ENCODE measurements around the gene RPL3.

The RPL3 gene

DNA sequence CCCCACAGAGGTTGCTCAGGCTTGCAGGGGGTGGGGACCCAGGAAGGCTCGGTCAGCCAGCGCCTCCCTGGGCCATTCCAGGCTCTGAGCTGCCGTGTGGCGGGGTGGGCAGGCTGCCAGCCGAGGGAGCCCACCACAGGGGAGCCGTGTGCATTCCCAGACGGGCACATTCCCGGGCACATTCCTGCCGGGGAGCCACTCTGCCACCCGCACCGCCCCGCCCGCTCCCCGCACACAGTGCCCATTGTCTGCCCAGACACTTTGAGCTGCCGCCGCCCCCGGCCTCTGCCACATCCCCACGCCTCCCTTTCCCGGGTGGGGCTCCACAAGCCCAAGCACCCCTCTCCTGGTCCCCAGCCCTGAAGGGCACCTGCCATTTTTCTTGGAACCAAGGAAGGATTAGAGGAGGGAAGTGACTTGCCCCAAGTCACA, 27.4 kb downstream of the RPL3 start:
- H3K27ac ChIP-seq (ENCODE audit: low read length): no peak overlapping the region
- no peak overlapping the region for H3K9ac ChIP-seq (ENCODE audit: low read length)
- H3K27me3 ChIP-seq (ENCODE audit: control insufficient read depth, insufficient read depth, low read length): no peaks in the 10 kb centered on the region
- no peaks in the 10 kb centered on the region for H3K9me3 ChIP-seq (ENCODE audit: control insufficient read depth, low read depth, low read length)
- H3K4me3 ChIP-seq (ENCODE audit: low read length): no peak overlapping the region
- peaks cover 8% of the 10 kb centered on the region for H3K4me1 ChIP-seq (ENCODE audit: control insufficient read depth, low read depth, low read length)
- no peaks in the 10 kb centered on the region for H3K36me3 ChIP-seq (ENCODE audit: control insufficient read depth, low read depth, low read length)

DNA sequence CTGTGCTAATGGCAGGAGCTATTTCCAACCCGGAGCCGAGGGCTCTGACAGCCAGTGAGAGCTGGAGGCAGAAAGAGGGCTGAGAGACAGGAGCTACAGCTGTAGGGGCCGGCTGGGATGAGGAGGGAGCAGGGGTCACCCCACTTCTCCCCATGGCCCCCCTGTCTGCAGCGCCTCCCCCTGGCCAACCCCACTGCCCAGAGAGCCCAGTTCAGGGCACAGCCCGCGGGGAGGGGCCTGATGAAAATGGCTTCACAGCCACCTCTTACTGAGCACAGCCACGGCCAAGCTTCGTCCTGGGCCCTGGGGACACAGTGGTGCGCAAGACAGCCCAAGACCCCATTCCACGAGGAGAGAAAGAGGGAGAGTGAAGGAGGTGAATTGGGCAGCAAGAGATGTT, 27.9 kb downstream of the RPL3 start:
- Histone ChIP-seq H3K4me3 (ENCODE audit: low read length) (no peak overlapping the region), H3K27ac (ENCODE audit: low read length) (no peak overlapping the region), H3K27me3 (ENCODE audit: control insufficient read depth, insufficient read depth, low read length) (no peaks in the 10 kb centered on the region), H3K36me3 (ENCODE audit: control insufficient read depth, low read depth, low read length) (no peaks in the 10 kb centered on the region), H3K9ac (ENCODE audit: low read length) (no peak overlapping the region), H3K9me3 (ENCODE audit: control insufficient read depth, low read depth, low read length) (no peaks in the 10 kb centered on the region), H3K4me1 (ENCODE audit: control insufficient read depth, low read depth, low read length) (peaks cover 8% of the 10 kb centered on the region)

DNA sequence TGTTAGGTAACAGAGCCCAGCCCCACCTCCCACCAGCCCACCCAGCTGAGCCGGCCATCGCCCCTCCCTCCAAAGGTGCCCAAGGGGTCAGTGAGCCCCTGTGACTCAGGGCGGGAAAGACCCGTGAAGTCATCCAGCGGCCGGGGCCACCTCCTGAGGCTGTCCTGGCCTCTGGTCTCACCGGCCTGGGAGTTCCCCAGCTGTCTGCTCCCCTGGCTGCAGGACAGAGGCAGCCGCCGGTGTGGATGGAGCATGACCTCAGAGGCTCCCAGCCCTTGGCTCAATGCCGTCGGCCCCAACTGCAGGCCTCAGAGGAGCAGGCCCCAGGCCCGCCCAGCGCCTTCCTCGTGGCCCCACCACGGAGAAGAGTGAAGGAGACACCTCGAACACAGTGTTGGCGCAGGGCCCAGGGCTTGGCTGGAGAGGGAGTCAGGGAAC, 28.7 kb downstream of the RPL3 start:
- Histone ChIP-seq H3K27ac (ENCODE audit: low read length) (no peak overlapping the region), H3K4me1 (ENCODE audit: control insufficient read depth, low read depth, low read length) (peaks cover 8% of the 10 kb centered on the region), H3K9me3 (ENCODE audit: control insufficient read depth, low read depth, low read length) (no peaks in the 10 kb centered on the region), H3K4me3 (ENCODE audit: low read length) (no peak overlapping the region), H3K9ac (ENCODE audit: low read length) (no peak overlapping the region), H3K36me3 (ENCODE audit: control insufficient read depth, low read depth, low read length) (no peaks in the 10 kb centered on the region), H3K27me3 (ENCODE audit: control insufficient read depth, insufficient read depth, low read length) (no peaks in the 10 kb centered on the region)

DNA sequence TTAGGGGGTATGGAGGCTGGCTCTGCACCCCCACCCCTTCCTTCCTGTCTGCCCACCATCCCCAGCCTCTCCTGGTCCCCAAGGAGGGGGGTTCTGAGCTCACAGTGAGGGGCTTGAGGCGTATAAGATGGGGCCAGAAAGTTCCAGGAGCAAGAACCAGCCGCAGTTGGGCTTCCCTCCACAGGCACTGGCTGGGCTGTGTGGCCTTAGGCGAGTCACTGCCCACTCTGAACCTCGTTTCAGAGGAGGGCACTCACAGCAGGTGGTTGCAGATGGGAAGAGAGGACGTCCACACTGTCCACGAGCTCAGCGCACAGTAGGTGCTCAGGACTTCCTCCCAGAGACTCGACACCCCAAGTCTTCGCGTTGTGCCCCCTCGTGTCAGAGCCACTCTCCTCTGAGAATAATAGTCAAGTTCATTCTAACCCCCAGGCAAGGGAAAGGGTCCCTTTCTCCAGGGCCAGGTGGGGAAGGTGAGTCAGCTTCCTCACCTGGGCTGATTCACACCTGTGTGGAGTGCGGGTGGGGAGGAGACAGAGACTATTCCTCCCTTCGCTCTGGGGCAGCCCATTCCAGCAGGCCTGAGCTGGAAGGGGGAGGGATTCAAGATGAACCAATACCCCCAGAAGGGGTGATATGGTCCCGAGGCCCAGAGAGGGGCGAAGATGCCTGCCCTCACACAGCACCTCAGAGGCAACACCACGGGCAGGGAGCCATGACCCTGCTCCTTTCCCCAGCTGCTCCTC, 29.3 kb downstream of the RPL3 start:
- H3K27me3 ChIP-seq (ENCODE audit: control insufficient read depth, insufficient read depth, low read length): no peaks in the 10 kb centered on the region
- H3K4me1 ChIP-seq (ENCODE audit: control insufficient read depth, low read depth, low read length): peaks cover 8% of the 10 kb centered on the region
- no peak overlapping the region for H3K4me3 ChIP-seq (ENCODE audit: low read length)
- no peaks in the 10 kb centered on the region for H3K9me3 ChIP-seq (ENCODE audit: control insufficient read depth, low read depth, low read length)
- H3K36me3 ChIP-seq (ENCODE audit: control insufficient read depth, low read depth, low read length): no peaks in the 10 kb centered on the region
- no peak overlapping the region for H3K9ac ChIP-seq (ENCODE audit: low read length)
- no peak overlapping the region for H3K27ac ChIP-seq (ENCODE audit: low read length)

DNA sequence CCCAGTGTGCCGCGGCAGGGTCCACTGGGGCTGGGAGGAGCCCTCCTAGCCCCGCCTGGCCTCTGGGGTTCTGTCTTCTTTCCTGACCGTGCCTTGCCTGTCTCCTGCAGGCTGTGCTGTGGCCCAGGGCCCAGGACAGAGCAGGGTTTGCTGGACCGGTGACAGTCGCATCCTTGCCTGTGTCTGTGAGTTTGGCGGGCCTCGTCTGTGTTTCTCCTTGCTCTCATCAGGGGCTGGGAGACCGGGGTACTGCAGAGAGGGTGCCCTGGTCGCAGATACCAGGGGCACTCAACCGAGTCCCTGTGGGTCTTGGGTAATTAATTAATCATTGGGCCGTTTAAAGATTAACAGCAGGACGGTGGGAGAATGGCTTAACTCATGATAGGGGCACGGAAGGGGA, 29.9 kb downstream of the RPL3 start:
- Histone ChIP-seq H3K9ac (ENCODE audit: low read length) (no peak overlapping the region), H3K4me3 (ENCODE audit: low read length) (no peak overlapping the region), H3K4me1 (ENCODE audit: control insufficient read depth, low read depth, low read length) (peaks cover 8% of the 10 kb centered on the region), H3K9me3 (ENCODE audit: control insufficient read depth, low read depth, low read length) (no peaks in the 10 kb centered on the region), H3K27me3 (ENCODE audit: control insufficient read depth, insufficient read depth, low read length) (no peaks in the 10 kb centered on the region), H3K27ac (ENCODE audit: low read length) (no peak overlapping the region), H3K36me3 (ENCODE audit: control insufficient read depth, low read depth, low read length) (no peaks in the 10 kb centered on the region)

DNA sequence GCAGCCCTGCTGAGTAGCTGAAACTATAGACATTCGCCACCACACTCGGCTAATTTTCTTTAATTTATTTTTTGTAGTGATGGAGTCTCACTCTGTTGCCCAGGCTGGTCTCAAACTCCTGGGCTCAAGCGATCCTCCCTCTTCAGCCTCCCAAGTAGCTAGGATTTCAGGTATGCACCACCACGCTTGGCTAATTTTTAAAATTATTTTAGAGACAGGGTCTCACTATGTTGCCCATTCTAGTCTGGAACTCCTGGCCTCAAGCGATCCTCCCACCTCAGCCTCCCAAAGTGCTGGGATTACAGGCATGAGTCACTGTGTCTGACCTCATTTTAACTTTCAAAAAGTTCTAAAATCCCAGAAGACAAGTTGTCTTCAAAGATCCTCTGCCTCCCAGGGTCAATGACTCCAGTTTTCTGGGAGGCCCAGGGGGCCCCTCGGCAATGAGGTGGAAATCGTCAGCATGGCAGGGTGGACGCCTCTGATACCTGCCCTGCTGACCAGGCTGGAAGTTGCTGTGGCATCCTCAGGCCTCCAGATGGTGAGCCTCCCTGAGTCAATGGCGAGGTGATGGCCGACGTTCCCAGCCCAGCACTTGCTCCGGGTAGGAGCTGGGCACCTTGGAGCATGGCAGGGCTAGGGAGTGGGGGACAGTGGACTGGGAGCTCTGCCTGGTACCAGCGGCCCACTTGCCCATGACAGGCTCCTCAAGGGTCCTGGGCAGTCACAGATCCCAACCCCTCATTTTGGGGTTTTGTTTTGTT, 31.1 kb downstream of the RPL3 start:
- Histone ChIP-seq H3K9me3 (ENCODE audit: control insufficient read depth, low read depth, low read length) (no peaks in the 10 kb centered on the region), H3K27me3 (ENCODE audit: control insufficient read depth, insufficient read depth, low read length) (no peaks in the 10 kb centered on the region), H3K4me1 (ENCODE audit: control insufficient read depth, low read depth, low read length) (peaks cover 8% of the 10 kb centered on the region), H3K9ac (ENCODE audit: low read length) (no peak overlapping the region), H3K36me3 (ENCODE audit: control insufficient read depth, low read depth, low read length) (no peaks in the 10 kb centered on the region), H3K4me3 (ENCODE audit: low read length) (no peak overlapping the region), H3K27ac (ENCODE audit: low read length) (no peak overlapping the region)

DNA sequence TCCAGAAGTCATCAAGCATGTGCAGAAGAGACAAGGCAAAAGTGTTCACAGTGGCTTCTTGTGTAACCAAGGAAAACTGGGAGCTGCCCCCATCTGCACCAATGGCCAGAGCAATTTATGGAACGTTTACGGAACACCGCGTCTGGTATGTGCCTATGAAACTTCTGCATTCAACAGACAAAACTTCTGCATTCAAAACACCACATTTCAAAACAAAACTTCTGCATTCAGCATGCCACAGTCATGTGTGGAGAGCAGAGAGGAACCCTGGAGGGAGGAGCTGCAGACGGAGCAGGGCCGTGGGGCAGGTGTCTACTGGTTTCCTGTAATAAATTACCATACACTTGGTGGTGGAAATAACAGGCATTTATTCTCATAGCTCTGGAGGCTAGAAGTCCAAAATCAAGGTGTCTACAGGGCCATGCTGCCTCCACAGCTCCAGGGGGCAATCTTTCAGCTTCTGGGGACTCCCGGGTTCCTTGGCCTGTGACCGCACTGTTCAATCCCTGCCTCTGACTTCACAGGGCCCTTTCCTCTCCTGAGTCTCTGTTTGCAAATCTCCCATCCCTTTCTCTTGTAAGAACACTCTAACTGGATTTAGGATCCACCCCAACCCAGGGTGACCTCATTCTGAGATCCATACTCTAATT, 32.2 kb downstream of the RPL3 start:
- no peak overlapping the region for H3K9ac ChIP-seq (ENCODE audit: low read length)
- H3K36me3 ChIP-seq (ENCODE audit: control insufficient read depth, low read depth, low read length): no peaks in the 10 kb centered on the region
- no peaks in the 10 kb centered on the region for H3K27me3 ChIP-seq (ENCODE audit: control insufficient read depth, insufficient read depth, low read length)
- no peaks in the 10 kb centered on the region for H3K9me3 ChIP-seq (ENCODE audit: control insufficient read depth, low read depth, low read length)
- H3K4me1 ChIP-seq (ENCODE audit: control insufficient read depth, low read depth, low read length): peaks cover 5% of the 10 kb centered on the region
- H3K27ac ChIP-seq (ENCODE audit: low read length): no peak overlapping the region
- no peak overlapping the region for H3K4me3 ChIP-seq (ENCODE audit: low read length)

DNA sequence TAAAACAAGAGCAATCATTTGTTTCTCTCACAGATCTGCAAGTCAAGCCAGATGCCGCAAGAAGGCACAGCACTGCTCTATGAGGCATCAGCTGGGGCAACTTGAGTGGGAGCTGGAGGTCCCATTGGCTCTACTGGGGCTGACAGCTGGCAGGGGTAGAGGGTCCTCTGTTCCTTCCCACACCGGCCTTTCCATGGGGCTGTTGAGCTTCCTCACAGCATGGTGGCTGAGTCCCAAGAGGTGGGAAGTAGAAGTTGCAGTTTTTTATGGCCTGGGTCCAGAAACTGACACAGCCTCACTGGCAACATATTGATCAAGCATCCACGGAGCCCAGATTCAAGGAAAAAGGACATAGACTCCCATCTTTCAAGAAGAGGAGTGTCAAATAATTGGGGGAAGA, 34.4 kb downstream of the RPL3 start:
- Histone ChIP-seq H3K27me3 (ENCODE audit: control insufficient read depth, insufficient read depth, low read length) (no peaks in the 10 kb centered on the region), H3K9ac (ENCODE audit: low read length) (no peak overlapping the region), H3K4me1 (ENCODE audit: control insufficient read depth, low read depth, low read length) (peaks cover 3% of the 10 kb centered on the region), H3K4me3 (ENCODE audit: low read length) (no peak overlapping the region), H3K9me3 (ENCODE audit: control insufficient read depth, low read depth, low read length) (no peaks in the 10 kb centered on the region), H3K36me3 (ENCODE audit: control insufficient read depth, low read depth, low read length) (no peaks in the 10 kb centered on the region), H3K27ac (ENCODE audit: low read length) (no peak overlapping the region)

DNA sequence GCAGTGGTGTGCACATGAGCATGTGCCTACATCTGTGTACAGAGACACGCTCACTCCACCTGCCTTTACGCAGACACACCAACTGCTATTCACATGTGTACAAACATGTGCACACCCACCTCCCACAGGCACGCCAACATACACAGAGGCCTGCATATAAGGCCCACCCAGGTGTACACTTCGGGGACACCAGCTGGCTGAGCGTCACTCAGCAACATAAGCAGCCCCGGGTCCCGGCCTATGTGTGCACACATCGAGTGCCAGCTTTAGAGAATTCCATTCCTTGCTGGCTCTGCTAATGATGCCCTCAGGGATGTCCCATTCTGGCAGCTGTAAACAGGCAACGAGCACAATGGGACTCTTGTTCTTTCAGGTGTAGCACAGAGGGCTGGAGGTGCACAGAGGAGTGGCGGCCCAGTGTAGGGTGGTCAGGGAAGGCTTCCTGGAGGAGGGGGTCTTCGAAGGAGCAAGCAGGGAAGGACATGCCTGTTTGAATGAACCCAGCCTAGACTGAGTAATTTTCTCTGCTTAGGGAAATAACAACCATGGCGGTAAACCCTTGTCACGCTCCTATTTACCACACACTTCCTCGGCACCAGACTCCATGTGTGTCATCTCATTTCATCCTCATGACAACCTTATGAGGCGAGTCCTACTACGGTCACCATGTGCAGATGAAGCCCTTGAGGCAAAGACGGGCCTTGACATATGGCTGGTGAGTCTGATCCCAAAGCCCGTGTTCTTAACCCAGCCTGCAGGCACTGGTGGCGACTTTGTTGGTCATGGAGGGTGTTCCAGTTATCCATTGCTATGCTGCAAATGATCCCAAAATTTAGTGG, 35.1 kb downstream of the RPL3 start:
- no peaks in the 10 kb centered on the region for H3K36me3 ChIP-seq (ENCODE audit: control insufficient read depth, low read depth, low read length)
- H3K4me3 ChIP-seq (ENCODE audit: low read length): no peak overlapping the region
- H3K4me1 ChIP-seq (ENCODE audit: control insufficient read depth, low read depth, low read length): peaks cover 10% of the 10 kb centered on the region
- H3K27me3 ChIP-seq (ENCODE audit: control insufficient read depth, insufficient read depth, low read length): no peaks in the 10 kb centered on the region
- no peaks in the 10 kb centered on the region for H3K9me3 ChIP-seq (ENCODE audit: control insufficient read depth, low read depth, low read length)
- H3K27ac ChIP-seq (ENCODE audit: low read length): no peak overlapping the region
- no peak overlapping the region for H3K9ac ChIP-seq (ENCODE audit: low read length)

DNA sequence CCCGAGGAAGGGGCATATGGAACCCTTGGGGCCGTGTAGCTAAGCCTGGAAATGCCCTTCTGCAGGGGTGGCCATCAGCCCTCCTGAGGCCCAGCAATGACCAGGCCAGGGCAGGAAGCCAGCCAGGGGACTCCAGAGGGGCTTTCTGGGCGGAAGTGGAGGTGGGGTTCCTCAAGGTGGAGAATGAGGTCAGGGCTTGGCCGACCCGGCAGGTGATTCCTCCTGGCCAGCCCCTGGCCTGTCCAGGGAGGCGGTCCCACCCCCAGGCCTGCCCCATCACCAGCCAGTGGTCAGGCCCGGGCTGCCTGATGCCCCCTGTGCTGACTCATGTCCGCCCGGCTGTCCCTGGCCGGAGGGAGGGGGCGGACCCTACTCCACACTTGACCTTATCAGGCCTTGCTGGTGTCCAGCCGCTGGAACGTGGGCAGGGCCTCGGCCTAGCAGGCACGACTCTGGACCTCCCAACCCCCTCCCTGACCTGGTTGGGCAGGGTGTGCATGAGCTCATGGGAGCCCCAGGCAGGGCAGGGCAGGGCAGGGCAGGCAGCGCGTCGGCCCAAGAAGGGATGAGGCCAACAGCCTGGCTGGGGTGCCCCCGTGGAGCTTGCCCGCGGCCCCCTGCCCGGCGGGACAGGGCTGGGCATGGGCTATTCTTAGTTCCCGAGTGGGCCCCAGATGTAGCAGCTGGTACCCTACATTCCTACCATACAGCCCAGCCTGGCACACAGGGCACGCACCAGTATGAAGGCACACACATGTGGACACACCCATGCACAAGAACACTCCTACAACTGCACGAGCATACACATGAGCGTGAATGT, 35.9 kb downstream of the RPL3 start:
- Histone ChIP-seq H3K36me3 (ENCODE audit: control insufficient read depth, low read depth, low read length) (no peaks in the 10 kb centered on the region), H3K4me1 (ENCODE audit: control insufficient read depth, low read depth, low read length) (peaks cover 11% of the 10 kb centered on the region), H3K9ac (ENCODE audit: low read length) (no peak overlapping the region), H3K27me3 (ENCODE audit: control insufficient read depth, insufficient read depth, low read length) (no peaks in the 10 kb centered on the region), H3K27ac (ENCODE audit: low read length) (no peak overlapping the region), H3K4me3 (ENCODE audit: low read length) (no peak overlapping the region), H3K9me3 (ENCODE audit: control insufficient read depth, low read depth, low read length) (no peaks in the 10 kb centered on the region)
